SK-N-SH treated with all-trans-retinoic acid at 6 μM for 48 hours (cell line): Measurements from ENCODE around the gene SGF29.
"Not testable (repeated sequence)": the region's sequence is repeated elsewhere in the genome, so short reads cannot be mapped to it uniquely, and the experiment has no call there.

ENCODE experiments used
- ARNTL ChIP-seq: fragments of 450-650 bp; formaldehyde crosslinking; IDR thresholded peaks from 2 replicates; pipeline ENCODE4 v1.5.0; 2020; ENCODE audit warnings: low read depth, mild to moderate bottlenecking, moderate library complexity, borderline replicate concordance
- OSR1 ChIP-seq: fragments of 250-450 bp; sonication (Bioruptor Pico); IDR thresholded peaks from 2 replicates; pipeline ENCODE4 v1.8.0; 2022; ENCODE audit warnings: moderate library complexity, mild to moderate bottlenecking, inconsistent platforms
- SNAI2 ChIP-seq: fragments of 250-450 bp; sonication (Bioruptor Pico); IDR thresholded peaks from 2 replicates; pipeline ENCODE4 v1.5.0; 2020; ENCODE audit warnings: mild to moderate bottlenecking, moderate library complexity
- TCF4 ChIP-seq: fragments of 250-450 bp; sonication (Bioruptor Pico); IDR thresholded peaks from 2 replicates; pipeline ENCODE4 v1.8.0; 2021; ENCODE audit warnings: mild to moderate bottlenecking, moderate library complexity, borderline replicate concordance
- TSHZ2 ChIP-seq: fragments of 250-450 bp; sonication (Bioruptor Pico); IDR thresholded peaks from 2 replicates; pipeline ENCODE4 v1.5.0; 2020; ENCODE audit warnings: mild to moderate bottlenecking, moderate library complexity
- ZC3H10 ChIP-seq: fragments of 250-450 bp; sonication (Bioruptor Pico); IDR thresholded peaks from 2 replicates; pipeline ENCODE4 v1.5.1; 2021; ENCODE audit warnings: mild to moderate bottlenecking, moderate library complexity
- TF ChIP-seq, protein P1 (sequence below): fragments of 250-450 bp; sonication (Bioruptor Pico); IDR thresholded peaks from 2 replicates; pipeline ENCODE4 v1.8.0; 2020; ENCODE audit warnings: mild to moderate bottlenecking, moderate library complexity, borderline replicate concordance

GRCh38 chr16:28566233-28566925, 12.7 kb downstream of the SGF29 start:
- TF ChIP-seq, protein P1, sequence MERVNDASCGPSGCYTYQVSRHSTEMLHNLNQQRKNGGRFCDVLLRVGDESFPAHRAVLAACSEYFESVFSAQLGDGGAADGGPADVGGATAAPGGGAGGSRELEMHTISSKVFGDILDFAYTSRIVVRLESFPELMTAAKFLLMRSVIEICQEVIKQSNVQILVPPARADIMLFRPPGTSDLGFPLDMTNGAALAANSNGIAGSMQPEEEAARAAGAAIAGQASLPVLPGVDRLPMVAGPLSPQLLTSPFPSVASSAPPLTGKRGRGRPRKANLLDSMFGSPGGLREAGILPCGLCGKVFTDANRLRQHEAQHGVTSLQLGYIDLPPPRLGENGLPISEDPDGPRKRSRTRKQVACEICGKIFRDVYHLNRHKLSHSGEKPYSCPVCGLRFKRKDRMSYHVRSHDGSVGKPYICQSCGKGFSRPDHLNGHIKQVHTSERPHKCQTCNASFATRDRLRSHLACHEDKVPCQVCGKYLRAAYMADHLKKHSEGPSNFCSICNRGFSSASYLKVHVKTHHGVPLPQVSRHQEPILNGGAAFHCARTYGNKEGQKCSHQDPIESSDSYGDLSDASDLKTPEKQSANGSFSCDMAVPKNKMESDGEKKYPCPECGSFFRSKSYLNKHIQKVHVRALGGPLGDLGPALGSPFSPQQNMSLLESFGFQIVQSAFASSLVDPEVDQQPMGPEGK, result not testable (repeated sequence)
- TF ChIP-seq ZC3H10 (CRISPR knock-in tag); TSHZ2 (CRISPR knock-in tag); OSR1 (CRISPR knock-in tag); TCF4 (CRISPR knock-in tag); SNAI2; ARNTL: not testable (repeated sequence)
